Bladder microvascular endothelial cell (primary cell): Measurements from ENCODE around the gene KCNS3. TPM values are rescaled to one million over a fixed set of nuclear protein-coding genes. Genes with fewer than 3 reads are reported as not detected.

Source experiments
- total RNA-seq: library from RNA; depleted of rRNA; stranded (reverse); fragments of >200 nt; gene quantifications from 2 replicates; pipeline ENCODE4 v1.2.3, GENCODE V29; 2014

Gene KCNS3
- 0.31 and 0.65 TPM in 2 replicates for total RNA-seq

GRCh38 chr2:17878281-17879136 is at the start of gene KCNS3:
TSS of gene KCNS3 (plus strand) at chr2:17878667. CDS start at chr2:17931009, 52,342 bp downstream.

Other genes with a start within 250 kb of the KCNS3 start
- 18.1 and 37.7 TPM in 2 replicates for gene SMC6, start 124.9 kb upstream of the KCNS3 start, total RNA-seq
- 7.1 and 13.8 TPM in 2 replicates for gene GEN1, start 124.5 kb upstream of the KCNS3 start, total RNA-seq
- gene MSGN1, start 62.2 kb upstream of the KCNS3 start, total RNA-seq, result not detected in 2 replicates